GM19193 (cell line): ENCODE results near the gene OR2B2.

Experiments
- POLR2A ChIP-seq: IDR thresholded peaks from 4 replicates; pipeline ENCODE4 v1.6.1; 2011; ENCODE audit not compliant: insufficient read depth, insufficient read length; ENCODE audit errors: extremely low read depth

Gene OR2B2

DNA sequence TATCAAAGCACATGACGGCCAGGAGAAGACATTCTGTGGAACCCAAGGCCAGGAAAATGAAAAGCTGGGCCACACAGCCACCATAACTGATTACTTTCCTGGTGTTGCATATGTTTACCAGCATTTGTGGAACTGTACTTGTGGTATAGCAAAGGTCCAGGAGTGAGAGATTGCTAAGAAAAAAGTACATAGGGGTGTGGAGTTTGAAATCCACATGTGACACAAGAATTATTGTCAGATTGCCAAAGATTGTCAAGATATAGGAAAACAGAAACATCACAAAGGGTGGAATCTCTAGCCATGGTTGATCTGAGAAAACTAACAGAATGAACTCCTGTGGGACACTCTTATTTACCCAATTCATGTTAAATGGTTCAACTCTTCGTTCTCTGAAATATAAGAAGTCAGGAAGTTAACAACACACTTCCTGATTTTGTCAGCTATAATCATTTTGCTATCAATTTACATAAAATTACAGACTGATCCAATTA lies at the start of gene OR2B2:
Gene OR2B2, minus strand, starts transcription at position 441 of the 491 bp plus-strand sequence. Its CDS starts 77 bp downstream, at position 364.
- TF ChIP-seq POLR2A: no peak

DNA sequence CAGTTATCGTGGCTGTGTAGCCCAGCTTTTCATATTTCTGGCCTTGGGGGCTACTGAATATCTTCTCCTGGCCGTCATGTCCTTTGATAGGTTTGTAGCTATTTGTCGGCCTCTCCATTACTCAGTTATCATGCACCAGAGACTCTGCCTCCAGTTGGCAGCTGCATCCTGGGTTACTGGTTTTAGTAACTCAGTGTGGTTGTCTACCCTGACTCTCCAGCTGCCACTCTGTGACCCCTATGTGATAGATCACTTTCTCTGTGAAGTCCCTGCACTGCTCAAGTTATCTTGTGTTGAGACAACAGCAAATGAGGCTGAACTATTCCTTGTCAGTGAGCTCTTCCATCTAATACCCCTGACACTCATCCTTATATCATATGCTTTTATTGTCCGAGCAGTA lies 45.3 kb upstream of the OR2B2 start:
- TF ChIP-seq POLR2A: no peak

DNA sequence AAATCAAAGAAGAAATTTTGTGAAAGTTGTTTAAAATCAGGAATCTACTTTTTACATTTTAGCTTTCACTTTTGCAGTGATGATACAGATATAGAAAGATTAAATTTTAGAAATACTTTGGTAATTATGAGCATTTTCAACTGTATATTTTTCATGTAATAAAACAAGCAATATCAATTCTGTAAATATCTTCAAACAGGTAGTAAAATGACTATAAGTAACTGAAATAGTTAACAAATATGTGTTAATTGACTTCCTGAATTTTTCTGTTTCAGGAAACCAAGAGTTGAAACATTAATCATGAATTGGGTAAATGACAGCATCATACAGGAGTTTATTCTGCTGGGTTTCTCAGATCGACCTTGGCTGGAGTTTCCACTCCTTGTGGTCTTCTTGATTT lies 44.7 kb upstream of the OR2B2 start, which contains the start of gene OR2B6:
Gene OR2B6, plus strand, starts transcription at position 301 of the 400 bp plus-strand sequence. Its CDS starts 0 bp downstream, at position 301.
- no peak for TF ChIP-seq POLR2A

DNA sequence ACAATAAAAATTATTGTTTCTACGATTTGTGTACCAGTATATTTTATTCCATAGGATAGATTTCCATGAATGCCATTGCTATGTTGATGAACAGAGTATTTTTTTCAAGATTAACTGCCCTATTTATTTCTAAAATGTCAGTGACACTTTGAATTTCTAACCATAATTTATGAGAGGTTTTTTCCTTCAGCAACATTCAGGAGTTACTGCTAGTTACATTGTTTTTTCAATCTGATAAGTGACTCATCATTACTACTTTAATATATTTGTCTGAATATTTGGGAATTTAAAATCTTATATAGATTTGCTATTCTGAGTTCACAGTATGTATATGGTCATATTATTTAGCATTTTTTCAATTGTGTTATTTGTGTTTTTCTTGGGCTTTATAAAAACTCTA lies 38.8 kb upstream of the OR2B2 start:
- TF ChIP-seq POLR2A: no peak

DNA sequence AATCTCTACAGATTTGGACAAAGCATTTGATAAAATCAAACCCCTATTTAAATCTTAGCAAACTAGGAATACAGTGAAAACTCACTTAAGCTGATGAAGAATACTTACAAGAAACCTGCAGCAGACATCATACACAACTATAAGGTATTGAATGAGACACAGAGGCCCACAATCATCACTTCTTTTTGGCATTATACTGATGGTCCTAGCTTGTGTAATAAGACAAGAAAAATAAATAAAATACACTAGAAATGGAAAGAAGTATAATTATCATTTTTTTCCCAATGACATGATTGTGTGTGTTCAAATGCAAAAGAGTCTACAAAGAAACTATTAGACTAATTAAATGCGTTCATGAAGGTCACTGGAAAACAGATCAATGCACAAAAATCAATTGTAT lies 36.0 kb upstream of the OR2B2 start:
- no peak for TF ChIP-seq POLR2A

DNA sequence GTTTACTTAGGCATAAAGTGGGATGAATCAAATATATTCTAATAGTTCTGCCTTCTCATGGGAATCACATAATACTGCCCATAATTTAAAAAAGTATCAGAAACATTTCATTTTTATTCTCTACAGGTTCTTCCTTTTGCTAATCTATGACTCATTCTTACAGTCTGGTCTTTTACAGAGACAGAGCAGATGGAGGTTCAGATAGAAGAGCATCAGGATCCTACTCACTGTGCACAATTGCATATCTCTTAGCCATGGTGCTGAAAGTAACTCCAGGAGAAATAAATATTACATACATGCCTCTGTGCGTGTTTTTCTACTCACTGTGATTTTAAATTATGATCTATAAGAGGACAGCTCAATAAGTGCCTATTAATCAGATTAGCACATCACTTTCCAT lies 28.6 kb upstream of the OR2B2 start:
- TF ChIP-seq POLR2A: no peak

DNA sequence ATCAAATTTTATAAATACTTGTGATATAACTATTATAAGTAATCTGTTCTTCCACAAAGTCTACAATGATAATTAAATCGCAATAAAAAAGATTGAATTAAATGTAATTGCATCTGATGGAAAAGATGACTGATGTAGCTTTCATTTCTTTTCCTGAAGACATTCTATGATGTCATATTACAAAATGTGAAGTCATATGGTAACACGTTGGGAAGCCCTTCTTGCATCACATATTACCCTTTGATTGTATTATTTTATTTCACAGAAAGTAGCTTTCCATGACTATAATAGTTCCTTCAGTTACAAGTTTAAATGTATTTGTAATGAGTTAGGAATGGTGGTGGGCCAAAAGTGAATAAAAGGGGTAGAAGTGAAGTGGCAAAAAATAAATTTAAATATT lies 19.0 kb upstream of the OR2B2 start:
- no peak for TF ChIP-seq POLR2A

DNA sequence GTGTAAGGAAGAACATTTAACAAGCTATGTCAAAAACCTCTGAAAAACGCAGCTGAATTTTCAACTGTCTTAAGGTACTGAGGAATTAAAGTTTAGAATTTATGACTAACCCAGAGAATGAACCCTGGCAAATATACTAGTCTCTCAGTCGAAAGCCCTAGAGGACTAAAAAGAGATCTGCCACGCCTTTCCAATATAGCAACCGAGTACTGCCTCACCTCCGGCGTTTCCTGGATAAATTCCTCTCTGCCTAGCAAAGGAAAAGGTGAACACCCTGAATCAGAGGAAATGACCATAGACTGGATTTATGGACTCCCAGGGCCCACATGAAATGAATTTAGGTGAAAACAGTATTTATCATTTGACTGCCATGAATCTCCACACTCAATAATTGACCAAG lies 12.0 kb upstream of the OR2B2 start:
- no peak for TF ChIP-seq POLR2A

DNA sequence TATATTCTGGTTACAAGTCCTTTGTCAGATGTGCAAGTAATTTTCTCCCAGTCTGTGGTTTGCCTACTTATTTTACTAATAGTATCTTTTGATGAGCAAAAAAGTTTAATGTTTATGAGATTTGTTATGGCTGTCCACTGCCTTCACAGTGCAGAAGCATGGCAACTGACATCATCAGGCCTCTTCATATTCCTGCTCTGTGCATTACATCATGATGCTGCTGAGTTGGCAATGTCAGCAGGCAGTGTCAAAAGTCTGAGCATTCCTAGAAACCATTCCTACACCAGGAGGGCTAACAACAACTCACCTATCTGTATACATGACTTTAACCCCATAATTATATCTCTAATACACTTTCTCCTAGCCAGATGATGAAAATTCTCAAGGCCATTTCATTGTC lies 10.8 kb upstream of the OR2B2 start:
- TF ChIP-seq POLR2A: no peak

DNA sequence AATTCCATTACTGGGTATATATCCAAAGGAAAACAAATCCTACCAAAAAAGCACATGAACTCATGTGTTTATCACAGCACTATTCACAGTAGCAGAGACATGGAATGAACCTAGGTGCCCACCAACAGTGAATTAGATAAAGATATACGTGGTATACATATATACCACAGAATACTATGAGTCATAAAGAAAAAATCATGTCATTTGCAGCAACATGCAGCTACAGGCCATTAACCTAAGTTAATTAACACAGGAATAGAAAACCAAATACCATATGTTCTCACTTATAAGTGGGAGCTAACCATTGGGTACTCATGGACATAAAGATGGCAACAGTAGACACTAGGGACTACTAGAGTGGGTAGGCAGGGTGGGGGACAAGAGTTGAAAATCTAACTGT lies 4.2 kb downstream of the OR2B2 start:
- no peak for TF ChIP-seq POLR2A

DNA sequence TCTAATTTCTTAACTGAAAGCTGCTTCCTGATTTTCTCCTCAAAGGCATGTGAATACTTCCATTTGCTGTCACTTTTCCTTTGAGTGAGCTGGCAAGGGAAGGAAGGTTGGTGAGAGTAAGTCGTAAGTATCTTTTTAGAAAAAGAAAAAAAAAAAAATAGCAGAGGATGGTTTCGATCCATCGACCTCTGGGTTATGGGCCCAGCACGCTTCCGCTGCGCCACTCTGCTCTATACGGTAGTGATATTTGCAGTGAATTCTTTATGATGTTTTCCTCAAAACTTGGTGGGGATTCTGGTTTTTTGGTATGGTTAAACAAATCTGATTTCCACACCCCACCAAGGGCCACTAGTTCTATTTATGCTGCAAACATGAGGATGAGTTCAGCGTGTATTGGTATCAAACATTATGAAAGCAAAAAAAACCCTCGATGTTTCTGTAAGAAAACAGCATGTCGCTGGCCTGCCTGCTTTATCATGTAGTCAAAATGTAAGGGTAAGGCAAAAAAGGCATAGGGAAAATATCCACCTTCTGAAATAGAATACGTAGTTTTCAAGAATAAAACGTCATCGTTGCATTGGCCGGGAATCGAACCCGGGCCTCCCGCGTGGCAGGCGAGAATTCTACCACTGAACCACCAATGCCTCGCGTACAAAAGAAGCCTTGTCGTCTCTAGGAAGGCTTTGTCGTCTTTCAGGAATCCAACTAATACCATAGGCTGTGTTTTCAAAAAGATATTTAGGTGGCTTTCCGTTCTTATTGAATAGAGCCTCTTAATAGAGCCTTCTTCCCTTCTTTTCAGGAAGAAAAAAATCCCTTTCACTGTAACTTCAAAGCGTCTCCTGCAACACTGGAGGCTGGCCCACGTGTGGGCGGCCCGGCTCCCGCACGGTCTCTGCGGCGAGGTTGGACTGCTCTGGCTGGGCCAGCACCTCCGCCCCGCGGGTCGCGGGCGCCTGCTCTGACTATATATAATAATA lies 9.6 kb downstream of the OR2B2 start:
- TF ChIP-seq POLR2A: no peak

DNA sequence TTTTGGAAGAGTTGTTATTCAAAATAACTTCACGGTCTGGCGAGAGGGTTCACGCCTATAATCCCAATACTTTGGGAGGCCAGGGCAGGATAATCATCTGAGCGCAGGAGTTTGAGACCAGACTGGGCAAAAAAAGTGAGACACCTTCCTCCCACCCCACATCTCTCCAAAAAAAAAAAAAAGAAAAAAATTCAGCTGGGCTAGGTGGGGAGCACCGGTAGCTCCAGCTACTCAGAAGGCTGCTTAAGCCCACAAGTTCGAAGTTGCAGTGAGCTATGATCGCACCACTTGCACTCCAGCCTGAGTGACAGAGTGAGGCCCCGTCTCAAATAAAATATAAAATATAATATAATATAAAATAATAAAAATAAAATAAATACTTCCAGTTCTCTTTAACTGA lies 10.4 kb downstream of the OR2B2 start:
- TF ChIP-seq POLR2A: no peak

DNA sequence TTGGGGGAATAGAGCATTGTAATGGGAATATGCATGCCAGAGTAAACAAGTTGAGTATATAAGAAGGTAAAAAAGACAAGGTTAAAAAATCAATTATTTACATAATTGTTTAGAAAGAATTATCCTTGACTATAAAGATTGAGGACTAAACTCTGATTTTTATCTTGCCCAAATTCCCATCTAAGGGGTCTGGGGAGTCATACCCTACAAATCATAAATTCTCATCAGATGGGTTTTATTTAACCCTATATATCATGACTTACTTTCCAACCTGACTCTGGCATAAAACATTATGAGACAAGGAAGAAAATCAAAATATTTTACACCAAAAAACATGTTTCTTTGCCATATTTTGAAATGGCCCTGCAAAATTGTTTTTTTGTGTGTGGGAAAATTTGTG lies 12.7 kb downstream of the OR2B2 start:
- TF ChIP-seq POLR2A: no peak

DNA sequence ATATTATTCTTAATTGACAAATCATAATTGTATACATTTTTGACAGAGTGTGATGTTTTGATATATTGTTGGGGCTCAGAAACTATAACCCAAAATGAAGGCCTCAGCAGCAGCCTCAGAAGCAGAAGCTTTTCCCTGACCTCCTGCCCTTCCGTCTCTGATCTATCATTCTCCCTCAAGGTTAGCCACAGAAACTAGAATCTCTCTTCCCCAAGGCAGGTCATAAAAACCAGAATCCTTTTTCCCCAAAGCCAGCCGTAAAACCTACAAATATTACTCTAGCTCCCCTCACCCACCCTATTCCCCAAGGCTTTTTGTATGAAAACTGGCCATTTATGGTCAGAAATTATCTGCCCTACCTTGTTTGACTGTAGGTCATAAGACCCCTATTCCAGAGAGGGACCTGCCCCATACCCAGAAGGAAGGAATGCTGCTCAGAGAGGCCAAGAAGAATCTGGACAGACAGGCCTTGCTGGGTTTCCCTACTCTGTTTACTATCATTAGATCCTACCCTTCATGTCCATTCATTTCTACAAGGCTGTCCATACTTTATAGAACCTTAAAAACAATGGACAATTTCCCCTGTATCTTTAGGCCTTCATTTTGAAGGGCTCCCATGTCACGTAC lies 14.5 kb downstream of the OR2B2 start:
- TF ChIP-seq POLR2A: no peak

DNA sequence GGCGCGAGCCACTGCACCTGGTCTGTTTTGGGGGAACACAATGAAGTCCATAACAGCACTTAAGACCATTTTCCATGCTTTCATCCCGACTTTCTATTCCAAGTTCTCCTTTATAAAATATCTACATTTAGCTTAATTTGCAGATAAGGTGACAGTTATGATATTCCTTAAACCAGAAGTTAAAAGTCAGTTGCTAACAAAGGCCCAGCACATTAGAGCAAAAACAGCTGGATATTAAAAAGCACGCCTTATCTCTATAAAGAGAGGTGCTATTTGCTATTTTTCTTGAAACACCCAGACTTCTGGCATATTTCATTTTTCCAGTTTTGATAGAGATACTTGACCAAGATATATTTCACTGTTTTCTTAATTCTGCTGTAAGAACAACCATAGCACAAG lies 15.8 kb downstream of the OR2B2 start:
- TF ChIP-seq POLR2A: no peak

DNA sequence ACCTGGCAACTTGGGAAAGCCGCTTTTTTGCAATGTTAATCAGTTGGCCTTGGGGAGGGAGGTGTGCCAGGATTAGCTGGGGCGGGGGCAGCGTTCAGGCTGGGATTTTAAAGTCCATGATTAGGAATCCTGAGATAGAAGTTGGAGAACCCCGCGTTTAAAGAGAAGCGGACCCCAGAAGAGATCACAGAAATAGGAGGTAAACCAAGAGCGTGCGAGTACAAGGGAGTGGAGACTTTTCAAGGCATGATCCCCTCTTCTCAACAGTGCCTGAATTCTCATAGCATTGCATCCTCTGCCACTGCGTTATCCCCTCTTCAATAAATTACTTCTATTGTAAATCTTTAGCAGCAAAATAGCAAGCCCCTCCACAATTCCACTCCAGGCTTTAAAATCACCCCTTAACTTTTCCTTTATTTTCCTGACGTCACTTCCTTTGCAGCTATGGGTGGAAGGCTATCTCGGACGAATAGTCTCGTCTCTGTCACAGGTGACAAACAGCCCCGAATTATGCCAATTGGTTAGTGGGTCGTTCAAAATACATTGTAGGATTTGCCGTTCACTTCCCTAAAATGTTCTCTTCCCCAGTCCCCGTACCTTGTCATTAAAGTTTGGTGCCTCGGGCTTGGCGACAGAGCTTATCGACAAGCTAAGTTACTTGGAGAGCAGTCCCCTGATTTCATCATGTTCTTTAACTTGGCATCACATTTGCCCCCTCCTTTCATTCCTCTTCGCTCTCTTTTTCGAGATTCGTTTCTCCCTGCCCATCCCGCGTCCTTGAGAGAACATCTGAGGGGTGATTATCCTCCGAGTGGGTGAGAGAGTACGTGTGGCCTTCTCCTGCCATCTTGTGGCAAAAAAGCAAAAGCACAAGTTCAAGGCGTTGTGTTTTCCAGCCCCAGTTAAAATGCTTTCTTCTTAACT lies 17.1 kb downstream of the OR2B2 start:
- TF ChIP-seq POLR2A: peak; percentile 52
